NCI-H2196 treated with DMSO at 0.1 percent for 48 hours (cell line): Measurements from ENCODE around the gene FOXD2.
"Not testable (repeated sequence)": the region's sequence is repeated elsewhere in the genome, so short reads cannot be mapped to it uniquely, and the experiment has no call there.

Experiments used
- DNase-seq: peaks from one replicate; lab custom pipeline; 2025; ENCODE audit not compliant: unreplicated experiment; lab: John Stamatoyannopoulos, UW

The FOXD2 gene

DNA sequence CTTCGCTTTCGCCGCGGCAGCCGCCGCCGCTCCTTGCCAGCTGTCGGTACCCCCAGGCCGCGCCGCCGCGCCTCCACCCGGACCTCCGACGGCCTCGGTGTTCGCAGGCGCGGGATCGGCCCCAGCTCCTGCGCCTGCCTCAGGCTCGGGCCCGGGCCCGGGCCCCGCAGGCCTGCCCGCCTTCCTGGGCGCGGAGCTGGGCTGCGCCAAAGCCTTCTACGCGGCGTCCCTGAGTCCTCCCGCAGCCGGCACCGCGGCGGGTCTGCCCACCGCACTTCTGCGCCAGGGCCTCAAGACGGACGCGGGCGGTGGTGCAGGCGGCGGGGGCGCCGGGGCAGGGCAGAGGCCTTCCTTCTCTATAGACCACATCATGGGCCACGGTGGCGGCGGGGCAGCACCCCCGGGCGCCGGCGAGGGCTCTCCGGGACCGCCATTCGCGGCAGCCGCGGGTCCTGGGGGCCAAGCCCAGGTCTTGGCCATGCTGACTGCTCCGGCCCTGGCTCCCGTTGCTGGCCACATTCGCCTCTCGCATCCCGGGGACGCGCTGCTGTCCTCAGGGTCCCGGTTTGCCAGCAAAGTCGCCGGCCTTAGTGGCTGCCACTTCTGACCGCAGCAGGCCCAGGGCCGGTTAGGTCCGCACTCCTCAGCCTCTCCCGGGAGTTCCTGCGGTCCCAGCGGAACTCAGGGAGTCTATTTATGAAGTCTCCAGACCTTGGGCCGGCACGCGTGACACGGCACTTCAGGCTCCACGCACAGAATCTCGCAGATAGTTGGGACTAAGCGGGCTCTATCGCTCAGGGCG is 1.4 kb downstream of the FOXD2 start:
- DNase-seq, result no peak

GRCh38 chr1:47439819-47440598 is 2.2 kb downstream of the FOXD2 start:
- no peak for DNase-seq

DNA sequence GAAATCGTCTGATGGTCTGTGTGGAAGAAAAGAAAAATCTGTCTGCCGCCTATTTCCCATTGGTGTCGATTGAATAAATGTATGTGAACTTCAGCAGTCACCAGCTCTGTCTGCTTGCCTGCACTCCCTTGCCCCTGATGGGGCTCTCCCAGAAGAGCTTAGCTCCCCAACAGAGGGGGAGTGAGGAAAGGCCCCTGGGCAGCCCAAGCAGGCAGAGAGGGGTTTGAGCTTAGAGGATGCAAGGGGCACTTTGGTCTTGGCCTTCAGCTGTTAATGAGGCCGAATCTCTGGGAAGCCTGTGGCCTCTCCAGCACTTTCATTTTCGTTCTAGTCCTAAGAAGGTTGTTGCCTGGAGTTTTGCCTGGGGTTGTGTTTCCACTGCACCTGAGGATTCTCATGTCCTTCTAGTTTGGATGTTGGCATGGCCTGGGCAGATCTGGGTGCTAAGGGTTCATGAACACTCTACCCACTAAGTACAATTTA is 2.8 kb downstream of the FOXD2 start:
- no peak for DNase-seq

GRCh38 chr1:47441450-47442106 is 3.7 kb downstream of the FOXD2 start:
- DNase-seq, result no peak

GRCh38 chr1:47442202-47442601 is 4.4 kb downstream of the FOXD2 start:
- no peak for DNase-seq

DNA sequence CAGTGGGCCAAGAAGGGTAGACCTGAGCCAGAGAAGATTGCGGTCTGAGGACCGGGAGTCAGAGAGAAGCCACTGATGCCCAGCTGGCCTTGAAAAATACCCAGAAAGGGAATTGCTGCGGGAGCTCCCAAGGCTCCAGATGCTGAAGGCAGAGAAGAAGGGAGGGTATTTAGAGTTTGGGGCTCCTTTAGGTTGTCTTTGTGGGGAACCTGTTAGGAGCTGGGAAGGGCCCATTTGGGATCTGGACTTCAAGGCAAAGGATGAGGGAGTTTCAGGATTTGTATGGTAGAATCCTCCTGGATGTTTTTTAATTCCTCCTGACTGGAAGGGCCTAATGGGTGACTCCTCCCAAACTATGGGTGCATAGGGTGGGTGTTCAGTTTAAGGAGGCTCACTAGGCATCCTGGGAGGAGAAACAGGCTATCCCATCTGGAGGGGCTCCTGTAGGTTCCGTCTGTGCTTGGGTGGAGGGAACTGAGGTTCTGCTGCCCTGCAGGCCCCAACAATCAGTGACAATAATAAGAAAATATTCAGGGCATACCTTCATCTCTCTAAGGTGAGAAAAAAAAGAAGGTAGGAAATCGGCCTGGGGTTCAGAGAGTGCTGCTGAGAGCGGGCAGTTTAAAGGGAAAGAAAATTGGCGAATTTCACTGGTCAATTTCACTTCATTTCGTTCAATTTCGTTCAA is 5.1 kb downstream of the FOXD2 start:
- no peak for DNase-seq

DNA sequence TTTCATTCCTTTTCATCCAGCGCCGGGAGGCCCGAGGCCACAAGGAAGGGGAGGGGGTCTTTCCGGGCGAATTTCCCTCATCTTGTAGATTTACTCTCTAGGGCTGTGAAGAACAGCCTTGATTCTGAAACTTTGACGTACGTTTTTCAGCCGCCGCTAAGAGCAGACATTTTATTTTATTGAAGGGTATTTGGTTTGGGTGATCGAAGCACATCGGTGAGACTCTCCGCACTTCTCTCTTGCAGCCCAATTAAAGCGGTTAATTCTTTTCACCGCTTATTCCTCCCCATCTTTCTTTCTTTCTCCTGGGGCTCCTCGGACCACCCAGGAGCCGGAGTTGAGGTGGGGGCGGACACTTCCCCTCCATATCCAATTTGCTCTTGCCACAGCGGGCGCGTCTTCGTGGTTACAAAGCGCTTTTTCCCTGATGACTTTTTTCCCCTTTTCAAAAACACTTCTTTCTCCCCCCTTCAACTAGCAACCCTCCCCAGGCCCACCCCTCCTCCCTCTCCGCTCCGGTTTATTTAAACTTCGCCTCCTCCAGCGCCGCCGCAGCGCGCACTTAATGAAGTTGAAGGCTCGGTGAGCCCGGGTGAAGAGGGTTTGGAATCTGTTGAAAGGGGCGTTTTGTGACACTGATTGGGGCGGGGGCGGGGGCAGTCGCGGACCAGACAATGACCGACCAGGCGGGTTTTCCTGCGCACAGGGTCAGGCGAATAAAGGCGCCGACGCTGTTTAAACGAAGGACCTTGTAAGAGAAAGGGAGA is 5.9 kb downstream of the FOXD2 start:
- DNase-seq, result no peak

DNA sequence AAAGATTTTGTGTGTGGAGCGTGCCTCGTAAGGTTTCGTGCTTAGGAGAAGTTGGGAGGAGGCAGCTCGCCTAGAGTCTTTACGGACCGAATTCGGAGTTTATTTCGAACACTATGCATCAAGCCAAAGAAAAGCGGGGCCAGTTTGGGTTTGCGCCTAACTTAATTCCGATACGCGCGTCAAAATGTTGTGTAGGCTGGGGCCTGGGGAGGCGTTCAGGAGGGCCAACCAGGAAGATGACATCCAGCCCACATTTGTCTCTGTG is 6.4 kb downstream of the FOXD2 start:
- no peak for DNase-seq

DNA sequence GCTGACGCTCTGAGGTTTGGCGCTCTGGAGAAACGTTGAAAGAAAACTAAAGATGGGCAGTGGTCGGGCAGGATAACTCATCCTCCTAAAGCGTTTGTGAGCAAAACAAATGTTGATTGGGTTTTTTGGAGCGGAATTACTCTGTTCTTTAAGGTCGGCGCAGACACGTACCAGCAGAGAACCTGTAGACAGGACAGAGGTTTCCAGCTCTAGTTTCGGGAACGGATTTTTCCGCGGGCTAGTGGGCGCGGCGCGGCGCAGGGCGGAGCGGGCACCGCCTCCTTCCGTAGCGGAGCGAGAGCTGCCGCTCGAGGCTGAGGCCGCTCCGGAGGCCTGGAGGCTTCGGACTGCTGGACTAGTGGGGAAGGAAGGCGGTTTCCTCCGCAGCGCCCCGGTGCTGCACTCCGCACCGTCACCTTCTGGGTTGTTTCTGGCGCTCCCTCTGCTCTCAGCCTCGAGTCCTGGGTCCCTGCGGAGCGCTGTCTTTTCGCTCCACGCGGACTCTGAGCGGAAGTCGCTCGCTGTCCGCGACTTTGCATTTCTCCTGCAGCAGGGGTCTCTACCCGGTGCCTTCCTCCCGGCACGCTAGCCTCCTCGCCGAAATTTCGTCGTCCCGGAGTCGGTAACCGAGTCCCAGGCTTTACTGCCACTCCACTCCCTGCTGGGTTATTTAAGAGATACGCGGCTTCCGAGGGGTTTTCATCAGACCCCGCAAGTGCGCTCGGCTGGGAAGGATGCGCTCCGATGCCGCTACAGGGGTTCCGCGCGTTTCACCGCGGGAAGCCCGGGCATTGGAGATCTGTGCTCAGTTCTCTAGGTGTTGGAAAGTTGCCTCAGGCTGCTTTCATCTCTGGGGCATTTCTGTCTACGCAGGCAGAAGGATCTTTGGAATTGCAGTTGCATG is 7.0 kb downstream of the FOXD2 start:
- no peak for DNase-seq

GRCh38 chr1:47445823-47446550 is 8.1 kb downstream of the FOXD2 start:
- no peak for DNase-seq

GRCh38 chr1:47448462-47449222 is 10.8 kb downstream of the FOXD2 start:
- DNase-seq, result no peak

GRCh38 chr1:47449822-47450552 is 12.1 kb downstream of the FOXD2 start:
- no peak for DNase-seq

- no peak for DNase-seq
These were observed 12.8 kb downstream of the FOXD2 start for GRCh38 chr1:47450606-47451005.

DNA sequence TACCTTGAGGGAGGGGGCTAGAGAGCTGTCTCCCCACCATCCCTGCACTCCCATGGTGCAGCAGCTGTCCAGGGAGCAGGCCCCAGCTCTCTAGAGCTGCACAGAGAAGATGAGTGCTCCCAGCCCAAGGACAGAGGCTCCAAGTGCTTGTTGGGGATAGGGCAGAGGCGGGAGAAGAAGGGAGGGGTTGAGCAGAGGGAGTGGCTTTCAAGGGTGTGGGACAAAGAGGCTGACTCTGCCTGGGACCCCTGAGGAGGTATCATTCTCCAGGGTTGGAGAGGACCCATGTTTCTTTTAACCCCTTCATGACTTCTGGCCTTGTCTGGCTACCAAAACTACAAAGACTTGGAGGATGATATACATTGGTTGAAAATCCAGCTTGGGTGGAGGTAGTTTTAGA is 14.6 kb downstream of the FOXD2 start:
- DNase-seq, result no peak

- DNase-seq, result not testable (repeated sequence)
These were observed 16.1 kb downstream of the FOXD2 start for GRCh38 chr1:47453910-47454309.

- DNase-seq, result no peak
These were observed 18.4 kb downstream of the FOXD2 start for GRCh38 chr1:47456250-47456649.

DNA sequence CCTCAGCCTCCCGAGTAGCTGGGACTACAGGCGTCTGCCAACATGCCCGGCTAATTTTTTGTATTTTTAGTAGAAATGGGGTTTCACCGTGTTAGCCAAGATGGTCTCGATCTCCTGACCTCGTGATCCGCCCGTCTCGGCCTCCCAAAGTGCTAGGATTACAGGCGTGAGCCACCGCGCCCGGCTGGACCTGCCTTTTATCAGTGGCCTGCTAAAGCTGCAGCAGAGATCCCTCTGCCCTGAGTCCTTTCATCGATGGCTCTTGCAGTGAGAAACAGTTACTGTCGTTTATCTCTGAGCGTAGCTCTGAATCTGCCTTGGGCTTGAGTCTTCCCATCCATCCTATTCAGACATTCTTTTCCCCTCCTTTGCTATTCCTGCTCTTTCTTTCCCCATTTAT is 19.7 kb downstream of the FOXD2 start:
- DNase-seq, result not testable (repeated sequence)
